ENCODE results near the gene NDUFB5. TPM values are rescaled to one million over a fixed set of nuclear protein-coding genes. Genes with fewer than 3 reads are reported as not detected.

Gene NDUFB5
- total RNA-seq, 1 donor from 2014 or later: 93.9 TPM

DNA sequence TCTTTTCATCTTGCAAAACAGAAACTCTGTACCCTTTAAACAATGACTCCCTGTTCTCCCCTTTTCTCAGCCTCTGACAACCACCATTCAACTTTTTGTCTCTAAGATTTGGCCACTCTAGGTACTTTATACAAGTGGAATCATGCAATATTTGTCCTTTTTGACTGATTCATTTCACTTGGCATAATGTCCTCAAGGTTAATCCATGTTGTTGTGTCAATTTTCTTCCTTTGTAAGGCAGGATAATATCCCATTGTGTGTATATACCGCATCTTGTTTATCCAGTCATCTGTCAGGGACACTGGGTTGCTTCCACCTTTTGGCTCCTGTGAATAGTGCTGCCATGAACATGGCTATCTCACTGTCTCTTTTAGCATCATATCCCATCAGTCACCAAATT is 58.5 kb downstream of the NDUFB5 start:
- no peak overlapping the region for H3K4me3 ChIP-seq
- H3K4me1 ChIP-seq: peaks cover 23% of the 10 kb centered on the region
- H3K36me3 ChIP-seq: no peaks in the 10 kb centered on the region
- intact Hi-C loops (cut with DNase I): no loop called here
- H3K27ac ChIP-seq: no peak overlapping the region
- H3K9me3 ChIP-seq: no peaks in the 10 kb centered on the region
- ATAC-seq (no peak), DNase-seq (no peak)
- TF ChIP-seq, protein P1, sequence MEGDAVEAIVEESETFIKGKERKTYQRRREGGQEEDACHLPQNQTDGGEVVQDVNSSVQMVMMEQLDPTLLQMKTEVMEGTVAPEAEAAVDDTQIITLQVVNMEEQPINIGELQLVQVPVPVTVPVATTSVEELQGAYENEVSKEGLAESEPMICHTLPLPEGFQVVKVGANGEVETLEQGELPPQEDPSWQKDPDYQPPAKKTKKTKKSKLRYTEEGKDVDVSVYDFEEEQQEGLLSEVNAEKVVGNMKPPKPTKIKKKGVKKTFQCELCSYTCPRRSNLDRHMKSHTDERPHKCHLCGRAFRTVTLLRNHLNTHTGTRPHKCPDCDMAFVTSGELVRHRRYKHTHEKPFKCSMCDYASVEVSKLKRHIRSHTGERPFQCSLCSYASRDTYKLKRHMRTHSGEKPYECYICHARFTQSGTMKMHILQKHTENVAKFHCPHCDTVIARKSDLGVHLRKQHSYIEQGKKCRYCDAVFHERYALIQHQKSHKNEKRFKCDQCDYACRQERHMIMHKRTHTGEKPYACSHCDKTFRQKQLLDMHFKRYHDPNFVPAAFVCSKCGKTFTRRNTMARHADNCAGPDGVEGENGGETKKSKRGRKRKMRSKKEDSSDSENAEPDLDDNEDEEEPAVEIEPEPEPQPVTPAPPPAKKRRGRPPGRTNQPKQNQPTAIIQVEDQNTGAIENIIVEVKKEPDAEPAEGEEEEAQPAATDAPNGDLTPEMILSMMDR (IDR thresholded peaks at IDR 0.05): no peak
- H3K27me3 ChIP-seq (ENCODE audit: low read depth): no peaks in the 10 kb centered on the region

DNA sequence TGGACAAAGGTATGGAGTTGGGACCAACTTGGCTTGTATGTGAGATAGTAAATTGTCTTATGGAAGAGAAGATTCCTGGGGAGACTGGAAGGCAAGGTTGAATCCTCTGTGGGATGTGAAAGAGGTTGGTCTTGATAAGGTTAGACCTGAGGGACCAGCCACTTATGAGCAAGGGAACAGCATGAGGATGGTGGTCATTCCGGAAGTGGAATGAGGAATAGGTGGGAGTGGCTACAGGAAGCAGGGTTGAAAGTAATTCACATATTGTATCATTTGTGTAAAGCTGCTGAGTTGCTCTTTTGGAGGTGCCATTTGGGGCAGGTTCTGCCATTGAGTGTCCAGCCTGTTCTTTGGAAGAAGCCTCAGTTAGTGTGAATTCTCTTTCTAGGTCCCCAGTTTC is 61.4 kb downstream of the NDUFB5 start:
- intact Hi-C loops (cut with DNase I): no loop called here
- H3K27me3 ChIP-seq (ENCODE audit: low read depth): no peaks in the 10 kb centered on the region
- DNase-seq: no peak
- no peak overlapping the region for H3K4me3 ChIP-seq
- peaks cover 23% of the 10 kb centered on the region for H3K4me1 ChIP-seq
- no peaks in the 10 kb centered on the region for H3K36me3 ChIP-seq
- H3K27ac ChIP-seq: peak overlapping the region; percentile 53
- TF ChIP-seq, protein P1 (IDR thresholded peaks at IDR 0.05): no peak
- H3K9me3 ChIP-seq: no peaks in the 10 kb centered on the region
- peak; percentile 31 to 47 for ATAC-seq

DNA sequence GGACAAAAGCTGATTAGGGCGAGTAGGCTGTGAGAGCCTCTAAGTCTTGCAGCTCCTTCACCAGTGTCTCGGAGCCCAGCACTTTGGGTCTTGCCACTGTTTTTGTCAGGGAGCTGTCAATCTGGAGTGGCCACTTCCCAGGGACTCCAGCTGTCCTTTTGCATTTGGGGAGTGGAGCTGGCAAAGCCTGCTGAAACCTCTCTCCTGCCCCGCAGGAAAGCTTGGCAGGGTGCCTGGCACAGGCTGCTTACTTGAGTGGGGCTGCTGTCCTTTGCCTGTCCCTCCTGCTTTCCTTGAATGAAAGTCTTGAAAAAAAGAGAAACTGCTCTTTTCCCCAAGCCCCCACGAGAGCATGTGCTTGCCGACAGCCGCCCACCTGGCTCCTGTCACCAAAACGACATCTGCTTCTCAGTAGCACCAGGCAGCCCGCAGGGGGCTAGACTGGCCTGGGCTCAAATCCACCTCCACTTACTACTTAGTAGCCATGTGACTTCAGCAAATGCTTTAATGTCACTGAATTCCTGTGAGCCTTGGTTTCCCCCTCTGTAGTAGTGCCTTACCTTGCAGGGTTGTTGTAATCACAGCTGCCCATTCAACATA is 61.9 kb downstream of the NDUFB5 start:
- TF ChIP-seq, protein P1 (IDR thresholded peaks at IDR 0.05): no peak
- DNase-seq: peak; percentile 81
- Histone ChIP-seq H3K27ac (peak overlapping the region; percentile 53), H3K4me3 (no peak overlapping the region), H3K9me3 (no peaks in the 10 kb centered on the region), H3K27me3 (ENCODE audit: low read depth) (no peaks in the 10 kb centered on the region), H3K4me1 (peaks cover 23% of the 10 kb centered on the region), H3K36me3 (no peaks in the 10 kb centered on the region)
- intact Hi-C loops (cut with DNase I): no loop called here
- peak; percentile 69 to 74 for ATAC-seq

DNA sequence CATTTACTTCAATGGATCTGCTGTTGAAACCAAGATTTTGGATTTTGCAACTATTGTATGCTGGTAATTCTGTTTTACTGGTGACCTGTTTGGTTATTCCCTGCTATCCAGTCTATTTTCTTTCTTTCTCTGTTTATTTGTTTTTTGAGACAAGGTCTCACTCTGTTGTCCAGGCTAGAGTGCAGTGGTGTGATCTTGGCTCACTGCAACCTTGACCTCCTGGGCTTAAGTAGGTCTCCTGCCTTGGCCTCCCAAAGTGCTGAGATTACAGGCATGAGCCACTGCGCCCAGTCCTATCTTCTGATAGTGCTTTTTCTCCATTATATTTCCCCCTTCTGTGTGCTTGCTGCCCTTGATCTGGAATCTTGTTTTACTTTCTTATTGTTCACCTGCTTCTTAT is 63.8 kb downstream of the NDUFB5 start:
- Histone ChIP-seq H3K36me3 (no peaks in the 10 kb centered on the region), H3K9me3 (no peaks in the 10 kb centered on the region), H3K4me1 (peaks cover 40% of the 10 kb centered on the region), H3K27ac (no peak overlapping the region), H3K4me3 (no peak overlapping the region), H3K27me3 (ENCODE audit: low read depth) (no peaks in the 10 kb centered on the region)
- DNase-seq: no peak
- no peak for ATAC-seq
- intact Hi-C loops (cut with DNase I): no loop called here
- TF ChIP-seq, protein P1 (IDR thresholded peaks at IDR 0.05): no peak

DNA sequence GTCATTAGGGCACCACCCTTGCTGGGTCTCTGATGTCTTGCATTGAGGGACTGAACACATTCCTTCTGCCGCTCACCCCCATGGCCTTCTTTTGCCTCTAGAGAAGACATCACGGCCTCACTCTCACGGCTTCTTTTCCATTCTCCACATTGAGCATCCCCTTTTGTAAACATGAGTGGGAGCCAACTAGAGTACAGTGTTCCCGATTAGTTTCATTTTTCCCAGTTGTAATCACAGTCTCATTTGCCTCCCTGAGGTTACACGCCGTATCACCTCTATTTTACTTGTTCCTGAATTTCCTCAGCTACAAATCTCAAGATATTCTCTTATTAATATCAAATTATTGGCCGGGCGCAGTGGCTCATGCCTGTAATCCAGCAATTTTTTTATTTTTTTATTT is 65.7 kb downstream of the NDUFB5 start:
- H3K36me3 ChIP-seq: no peaks in the 10 kb centered on the region
- no peaks in the 10 kb centered on the region for H3K9me3 ChIP-seq
- peaks cover 34% of the 10 kb centered on the region for H3K4me1 ChIP-seq
- ATAC-seq: no peak
- H3K27me3 ChIP-seq (ENCODE audit: low read depth): no peaks in the 10 kb centered on the region
- intact Hi-C loops (cut with DNase I): no loop called here
- no peak overlapping the region for H3K4me3 ChIP-seq
- DNase-seq: no peak
- H3K27ac ChIP-seq: no peak overlapping the region
- TF ChIP-seq, protein P1 (IDR thresholded peaks at IDR 0.05): no peak
